HuH-7 (cell line): ENCODE results near the gene GORASP1.

Experiments
- DNase-seq: peaks from one replicate; pipeline ENCODE4 v3.0.0; 2011; ENCODE audit warnings: low spot score

GORASP1 gene

GRCh38 chr3:39125841-39126500 lies 18.5 kb upstream of the GORASP1 start:
- no peak for DNase-seq

GRCh38 chr3:39124876-39125840 lies 17.7 kb upstream of the GORASP1 start:
- no peak for DNase-seq

GRCh38 chr3:39122813-39123212 lies 15.4 kb upstream of the GORASP1 start:
- no peak for DNase-seq

GRCh38 chr3:39121621-39122020 lies 14.2 kb upstream of the GORASP1 start:
- no peak for DNase-seq

- no peak for DNase-seq
Observed at GRCh38 chr3:39118931-39119660, 11.7 kb upstream of the GORASP1 start.

- DNase-seq: no peak
Observed at GRCh38 chr3:39118079-39118478, 10.7 kb upstream of the GORASP1 start.

GRCh38 chr3:39115870-39116269 lies 8.4 kb upstream of the GORASP1 start:
- no peak for DNase-seq

- DNase-seq: no peak
Observed at GRCh38 chr3:39114456-39114855, 7.0 kb upstream of the GORASP1 start.

- no peak for DNase-seq
Observed at GRCh38 chr3:39113291-39113690, 5.9 kb upstream of the GORASP1 start.

- DNase-seq: no peak
Observed at GRCh38 chr3:39112535-39112934, 5.1 kb upstream of the GORASP1 start.

GRCh38 chr3:39112113-39112512 lies 4.7 kb upstream of the GORASP1 start:
- DNase-seq: no peak

GRCh38 chr3:39110041-39110639 lies 2.7 kb upstream of the GORASP1 start:
- DNase-seq: peak; percentile 34

GRCh38 chr3:39109086-39109485 lies 1.7 kb upstream of the GORASP1 start:
- DNase-seq: no peak

- no peak for DNase-seq
Observed at GRCh38 chr3:39108200-39108710, 828 bp upstream of the GORASP1 start.

GRCh38 chr3:39106851-39107387 lies 508 bp downstream of the GORASP1 start:
- DNase-seq: peak; percentile 82

GRCh38 chr3:39106281-39106811 lies 1.1 kb downstream of the GORASP1 start:
- peak; percentile 31 for DNase-seq

- no peak for DNase-seq
Observed at GRCh38 chr3:39105687-39106063, 1.8 kb downstream of the GORASP1 start.

- DNase-seq: no peak
Observed at GRCh38 chr3:39104961-39105686, 2.3 kb downstream of the GORASP1 start.

- DNase-seq: no peak
Observed at GRCh38 chr3:39103791-39104552, 3.5 kb downstream of the GORASP1 start.

- DNase-seq: no peak
Observed at GRCh38 chr3:39103324-39103693, 4.1 kb downstream of the GORASP1 start.
